Ramos (cell line): Measurements from ENCODE around the gene B3GLCT.

Source experiments
- in situ Hi-C: fragments of 300-500 bp; cut with MboI; formaldehyde crosslinking; loops from one replicate; pipeline ENCODE4 v1.14.3; 2022; ENCODE audit warnings: low sequenced_read_pairs; ENCODE audit not compliant: unreplicated experiment

B3GLCT gene

GRCh38 chr13:31263346-31263745, 63.6 kb downstream of the B3GLCT start:
- in situ Hi-C loops: no loop called here

DNA sequence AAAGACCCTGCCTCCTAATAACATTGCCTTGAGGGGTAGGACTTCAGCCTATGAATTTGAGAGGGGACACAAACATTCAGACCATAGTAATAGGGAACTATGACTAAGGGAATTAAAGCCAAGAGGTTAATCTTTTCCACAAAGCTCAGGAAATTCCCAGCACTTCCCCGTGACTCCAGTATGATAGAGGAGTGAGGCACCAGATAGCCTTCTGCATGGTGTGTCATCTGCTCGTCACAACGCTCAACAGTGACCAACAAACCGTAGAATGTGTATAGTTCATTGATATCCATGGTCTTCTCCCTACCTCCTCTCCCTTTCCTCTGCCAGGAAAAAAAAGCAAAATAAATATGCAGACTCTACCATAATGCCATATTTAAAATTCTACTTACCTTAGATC, 64.4 kb downstream of the B3GLCT start:
- in situ Hi-C loops: no loop called here

DNA sequence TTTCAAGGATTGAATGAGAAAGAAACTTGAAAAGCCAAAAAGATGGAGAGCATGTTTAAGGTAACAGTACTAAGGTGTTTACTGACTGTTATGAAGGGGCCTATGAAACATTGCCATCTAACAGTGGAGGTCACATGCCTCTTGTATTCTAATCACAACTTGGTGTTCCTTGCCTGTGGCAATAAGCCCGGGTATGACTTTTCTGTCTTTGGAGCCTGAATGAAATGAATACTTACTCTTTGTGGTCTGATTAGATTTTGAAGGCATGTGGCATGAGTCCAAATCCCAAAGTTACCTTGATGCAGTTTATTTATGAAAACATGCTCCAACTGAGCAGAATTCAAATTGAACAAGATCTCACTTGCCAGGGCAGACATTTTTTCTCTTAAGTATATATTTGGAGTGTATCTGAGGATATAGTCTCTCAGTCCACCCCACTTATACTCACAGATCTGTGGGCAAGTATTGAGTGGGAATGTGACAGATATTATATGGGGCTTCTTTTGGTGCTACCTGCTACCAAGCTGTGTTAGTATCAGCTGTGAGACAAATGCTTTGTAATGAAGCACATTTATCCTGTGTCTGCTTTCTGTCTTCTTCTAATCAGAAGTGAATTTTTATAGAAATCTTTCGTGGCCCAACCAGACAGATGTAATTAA, 67.5 kb downstream of the B3GLCT start:
- in situ Hi-C loops: no loop called here

DNA sequence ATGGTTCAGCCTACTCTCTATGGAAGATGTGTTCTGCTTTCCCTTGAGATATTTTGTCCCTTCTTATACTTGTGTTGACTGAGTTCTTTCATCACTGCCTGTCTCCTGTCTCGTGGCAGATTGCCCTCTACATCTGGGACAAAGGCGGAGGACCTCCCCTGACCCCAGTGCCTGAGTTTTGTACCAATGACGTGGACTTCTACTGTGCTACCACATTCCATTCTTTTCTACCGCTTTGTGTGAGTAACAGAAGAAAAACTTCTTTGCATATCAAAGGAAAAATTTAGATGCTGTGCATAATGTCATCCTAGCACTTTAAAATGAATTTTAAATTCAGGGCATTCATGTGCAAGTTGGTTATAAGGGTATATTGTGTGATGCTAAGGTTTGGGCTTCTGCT, 74.6 kb downstream of the B3GLCT start:
- in situ Hi-C loops: no loop called here

DNA sequence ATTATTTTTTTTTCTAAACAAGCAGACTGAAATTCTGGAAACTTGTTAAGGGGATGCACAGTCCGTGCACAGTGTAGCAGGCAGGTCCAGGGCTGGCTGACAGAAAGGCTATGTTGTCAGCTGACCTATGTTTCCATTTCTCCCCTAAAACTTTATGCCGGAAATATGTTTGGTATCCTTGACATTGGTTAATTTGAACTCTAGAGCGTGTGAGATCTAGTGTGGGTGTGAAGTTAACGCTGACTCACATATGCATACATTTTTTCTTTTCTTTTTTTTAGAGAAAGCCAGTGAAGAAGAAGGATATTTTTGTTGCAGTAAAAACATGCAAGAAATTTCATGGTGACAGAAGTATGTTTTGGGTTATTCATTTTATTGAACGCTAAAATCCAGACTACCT, 76.6 kb downstream of the B3GLCT start:
- in situ Hi-C loops: no loop called here

DNA sequence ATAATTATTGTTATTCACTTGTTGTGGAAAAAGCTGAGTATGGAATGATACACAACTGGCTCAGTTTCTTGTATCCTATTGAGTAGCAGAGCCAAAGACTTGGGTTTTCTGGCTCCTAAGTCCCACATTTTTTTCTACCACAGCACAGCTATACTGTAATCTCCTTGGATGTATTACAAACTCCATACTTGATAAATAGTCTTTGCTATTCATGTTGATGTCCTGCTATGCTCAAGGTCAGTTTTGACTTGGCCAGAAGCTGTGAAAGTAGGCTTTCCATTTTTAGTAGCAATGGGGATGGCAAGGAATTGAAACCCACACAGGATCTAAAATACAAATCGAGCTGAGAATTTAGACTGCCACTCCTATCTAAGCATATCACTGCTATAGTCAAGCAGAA, 79.1 kb downstream of the B3GLCT start:
- in situ Hi-C loops: no loop called here

DNA sequence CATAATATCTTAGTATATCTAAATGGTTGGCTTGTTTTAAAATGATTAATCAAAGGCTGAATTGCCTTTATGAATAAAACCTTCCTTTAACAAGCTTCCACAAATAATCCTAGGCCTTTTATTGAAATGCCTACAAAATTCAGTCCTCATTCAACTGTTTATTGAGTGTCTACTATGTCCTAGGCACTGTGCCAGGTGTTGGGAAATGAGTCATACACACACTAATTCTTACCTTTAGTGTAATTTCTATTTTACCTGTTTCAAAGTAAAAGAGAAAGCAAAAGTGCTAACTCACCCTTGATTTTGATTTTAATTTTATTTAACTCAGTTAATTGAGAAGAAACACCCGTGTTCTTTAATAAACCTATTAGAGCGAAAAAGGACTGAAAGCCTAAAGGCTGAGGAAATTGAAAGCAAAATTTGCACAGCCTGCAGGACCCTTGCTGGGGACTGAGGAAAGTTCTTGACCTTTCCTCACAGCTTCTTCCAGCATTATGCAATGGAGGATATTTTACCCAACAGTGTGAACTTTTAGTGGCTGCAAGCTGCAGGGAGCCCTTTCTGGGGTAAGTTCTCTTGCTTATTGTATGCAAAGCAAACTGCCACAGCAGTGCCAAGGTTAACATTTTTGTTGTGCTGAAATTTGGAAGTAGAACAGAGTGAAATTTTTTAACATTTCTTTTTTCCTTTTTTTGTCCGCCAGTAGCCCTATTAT, 83.1 kb downstream of the B3GLCT start:
- in situ Hi-C loops: no loop called here

- in situ Hi-C loops: no loop called here
These were observed 87.2 kb downstream of the B3GLCT start for GRCh38 chr13:31286930-31287329.

DNA sequence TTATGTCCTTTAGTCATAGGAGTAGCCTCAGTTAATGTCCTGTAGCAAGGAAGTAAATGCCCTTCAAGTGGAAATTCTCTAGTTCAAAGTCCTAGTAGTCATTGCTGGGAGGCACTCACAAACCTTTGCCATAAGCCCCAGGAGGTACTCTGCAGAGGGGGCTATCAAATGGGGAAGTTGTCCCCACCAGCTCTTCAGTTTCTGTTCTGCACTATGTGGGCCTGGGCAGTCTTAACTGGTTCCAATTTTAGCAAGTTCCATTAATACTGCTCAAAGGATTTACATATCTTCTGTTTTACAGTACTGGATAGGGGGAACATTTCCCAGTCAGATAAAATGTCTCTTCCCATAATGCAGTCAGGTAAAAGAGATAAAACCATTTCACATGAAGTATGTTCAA, 101.3 kb downstream of the B3GLCT start:
- in situ Hi-C loops: no loop called here

DNA sequence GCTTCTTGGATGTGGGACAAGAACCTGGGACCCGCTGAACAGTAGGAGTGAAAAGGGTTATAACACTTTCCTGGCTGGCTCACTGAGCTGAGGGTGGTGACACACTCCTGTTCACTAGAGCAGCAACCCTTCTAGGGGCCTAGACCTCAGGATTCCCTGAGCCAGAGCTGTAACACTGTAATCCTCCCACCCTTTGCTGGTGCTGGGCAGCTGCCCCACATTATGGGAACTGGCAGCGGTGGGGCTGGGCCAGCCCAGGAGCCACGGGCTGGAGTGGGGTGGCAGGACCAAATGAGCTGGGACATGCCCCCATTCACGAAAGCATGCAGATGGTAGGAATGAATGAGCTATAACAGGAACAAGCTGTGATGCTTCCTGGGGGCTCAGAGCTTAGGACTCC, 110.6 kb downstream of the B3GLCT start:
- in situ Hi-C loops: no loop called here

DNA sequence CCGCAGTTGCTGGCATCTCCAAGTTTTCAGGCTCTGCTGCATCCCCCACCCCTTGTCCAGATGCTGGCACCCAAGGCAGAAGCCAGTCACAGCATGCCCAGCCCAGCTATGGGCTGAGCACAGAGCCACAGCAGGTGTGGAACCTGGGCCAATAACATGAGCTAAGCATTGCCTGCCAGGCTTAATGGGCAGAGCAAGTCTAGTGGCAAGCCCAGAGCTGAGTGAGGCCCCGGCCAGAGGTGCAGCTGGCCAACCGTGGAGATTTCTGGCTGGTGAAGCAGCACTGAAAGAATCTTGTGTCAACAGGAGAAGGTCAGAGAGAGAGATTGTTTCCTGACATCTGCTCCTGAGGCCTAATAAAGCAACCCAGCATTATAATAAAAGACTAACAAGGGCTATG, 111.0 kb downstream of the B3GLCT start:
- in situ Hi-C loops: no loop called here

GRCh38 chr13:31311921-31312320, 112.1 kb downstream of the B3GLCT start:
- in situ Hi-C loops: no loop called here

DNA sequence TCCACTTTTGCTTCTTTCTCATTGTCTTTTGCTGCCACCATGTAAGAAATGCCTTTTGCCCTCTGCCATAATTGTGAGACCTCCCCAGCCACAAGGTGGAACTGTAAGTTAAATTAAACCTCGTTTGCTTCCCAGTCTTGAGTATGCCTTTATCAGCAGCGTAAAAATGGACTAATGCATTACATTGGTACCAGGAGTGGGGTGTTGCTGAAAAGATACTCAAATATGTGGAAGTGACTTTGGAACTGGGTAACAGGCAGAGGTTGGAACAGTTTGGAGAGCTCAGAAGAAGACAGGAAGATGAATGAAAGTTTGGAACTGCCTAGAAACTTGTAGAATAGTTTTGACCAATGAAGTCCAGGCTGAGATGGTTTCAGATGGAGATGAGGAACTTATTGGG, 115.2 kb downstream of the B3GLCT start:
- in situ Hi-C loops: no loop called here

DNA sequence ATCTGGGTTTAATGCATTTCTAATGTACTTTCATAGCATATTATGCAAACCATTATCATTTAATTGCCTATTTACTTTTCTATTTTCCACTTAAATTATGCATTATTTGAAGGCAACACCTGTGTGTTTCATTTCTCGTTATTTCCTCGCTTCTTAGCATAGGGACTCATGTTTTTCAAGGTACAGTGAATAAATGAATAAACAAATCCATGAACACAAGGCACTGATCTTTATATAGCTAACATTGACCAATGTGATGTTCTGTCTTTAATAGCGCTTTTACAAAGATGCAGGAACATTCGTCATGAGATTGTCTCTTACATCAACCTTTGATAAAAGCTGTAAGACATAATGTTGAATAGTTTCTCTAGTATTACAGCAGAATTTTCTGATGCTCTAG, 121.2 kb downstream of the B3GLCT start:
- in situ Hi-C loops: no loop called here

- in situ Hi-C loops: no loop called here
These were observed 121.7 kb downstream of the B3GLCT start for GRCh38 chr13:31321457-31321856.

DNA sequence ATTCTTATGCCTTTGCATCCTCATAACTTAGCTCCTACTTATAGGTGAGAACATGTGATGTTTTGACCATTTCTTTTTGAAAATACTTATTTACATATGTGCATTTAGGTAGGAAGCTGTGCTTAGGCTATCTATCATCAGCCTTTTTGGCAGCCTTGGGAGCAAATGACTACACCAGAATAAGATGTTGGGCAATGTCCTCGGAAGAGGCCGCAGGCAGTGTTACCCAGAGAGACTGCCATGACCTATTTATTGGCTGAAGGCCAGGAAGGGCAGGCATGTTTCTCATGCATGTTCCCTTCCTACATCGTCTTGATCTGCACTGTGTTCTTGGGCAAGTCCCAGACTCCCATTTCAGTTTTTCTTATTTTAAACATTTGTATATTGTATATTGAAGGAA, 122.3 kb downstream of the B3GLCT start:
- in situ Hi-C loops: no loop called here

DNA sequence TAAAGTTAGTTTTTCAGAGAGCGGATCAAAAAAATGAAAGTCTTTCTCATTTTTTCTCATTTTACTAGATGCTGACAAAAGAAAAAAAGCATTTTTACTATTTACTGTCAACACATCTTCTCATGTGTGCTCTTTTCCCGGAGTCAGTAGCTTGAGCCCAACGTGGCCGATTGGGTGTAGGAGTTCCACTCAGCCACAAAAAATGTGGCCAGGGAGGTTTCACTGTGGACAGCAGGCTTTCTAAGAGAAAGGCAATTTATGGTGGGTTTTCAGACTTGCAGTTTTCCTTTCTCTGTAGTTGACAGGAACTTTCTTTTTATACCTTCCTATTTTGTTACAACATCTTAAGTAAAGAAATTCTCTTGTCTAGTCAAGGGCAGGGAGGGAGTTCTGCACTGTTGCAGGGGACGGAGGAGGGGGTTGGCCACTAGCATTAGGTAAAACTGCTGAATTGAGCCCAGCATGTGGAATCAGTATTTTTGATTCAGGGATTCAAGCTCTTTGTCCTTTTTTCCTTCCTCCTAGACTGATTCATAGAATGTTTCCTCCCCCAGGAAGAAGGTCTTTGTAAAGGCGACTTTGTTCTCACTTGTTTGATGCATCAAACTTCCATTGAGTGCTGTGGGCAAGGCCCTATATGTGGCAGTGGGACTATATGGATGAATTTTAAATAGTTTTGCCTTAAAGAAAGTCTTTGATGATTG, 123.1 kb downstream of the B3GLCT start:
- in situ Hi-C loops: no loop called here

GRCh38 chr13:31327182-31327860, 127.5 kb downstream of the B3GLCT start:
- in situ Hi-C loops: no loop called here

GRCh38 chr13:31328549-31329235, 128.9 kb downstream of the B3GLCT start:
- in situ Hi-C loops: no loop called here

DNA sequence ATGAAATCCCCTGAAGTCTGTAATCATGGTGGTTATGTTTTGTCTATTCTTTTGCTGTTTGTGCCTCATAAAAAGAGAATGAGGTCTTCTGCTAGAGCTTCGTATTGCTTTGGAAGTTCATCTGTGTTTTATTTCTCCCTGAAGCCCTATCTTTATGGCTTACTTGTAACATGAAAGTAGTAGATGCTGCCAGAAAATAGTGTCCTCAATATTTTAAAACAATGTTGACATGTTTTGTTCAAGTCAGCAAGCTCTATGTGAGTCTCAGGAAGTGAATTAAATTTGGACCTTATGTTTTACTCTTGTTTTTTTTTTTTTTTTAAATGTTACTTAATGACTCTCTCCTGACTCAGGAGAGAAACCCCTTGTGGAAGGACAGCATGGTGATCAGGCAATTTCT, 130.5 kb downstream of the B3GLCT start:
- in situ Hi-C loops: no loop called here
